ENCODE data around the gene TIAM2.
"Not testable (repeated sequence)": the region's sequence is repeated elsewhere in the genome, so short reads cannot be mapped to it uniquely, and the experiment has no call there.

TIAM2 gene

GRCh38 chr6:155064303-155064702, 69.2 kb downstream of the TIAM2 start:
- no peak for DNase-seq

- no peak for DNase-seq
These were observed 71.2 kb downstream of the TIAM2 start for GRCh38 chr6:155066361-155066760.

- DNase-seq: no peak
These were observed 72.0 kb downstream of the TIAM2 start for GRCh38 chr6:155066921-155067680.

GRCh38 chr6:155067956-155068615, 73.0 kb downstream of the TIAM2 start:
- DNase-seq: no peak

GRCh38 chr6:155069543-155069942, 74.4 kb downstream of the TIAM2 start:
- no peak for DNase-seq

- DNase-seq: no peak
These were observed 81.0 kb downstream of the TIAM2 start for GRCh38 chr6:155075930-155076695.

GRCh38 chr6:155077331-155077730, 82.2 kb downstream of the TIAM2 start:
- DNase-seq: no peak

- peak; percentile 47 for DNase-seq
These were observed 82.7 kb downstream of the TIAM2 start for GRCh38 chr6:155077784-155078183.

- peak; percentile 77 for DNase-seq
These were observed 83.2 kb downstream of the TIAM2 start for GRCh38 chr6:155078331-155078745.

GRCh38 chr6:155079985-155080452, 84.9 kb downstream of the TIAM2 start:
- DNase-seq: no peak

GRCh38 chr6:155080881-155081845, 86.0 kb downstream of the TIAM2 start:
- no peak for DNase-seq

GRCh38 chr6:155084431-155085123, 89.5 kb downstream of the TIAM2 start:
- no peak for DNase-seq

- DNase-seq: no peak
These were observed 90.6 kb downstream of the TIAM2 start for GRCh38 chr6:155085582-155086257.

GRCh38 chr6:155088856-155089255, 93.7 kb downstream of the TIAM2 start:
- DNase-seq: no peak

GRCh38 chr6:155089746-155090145, 94.6 kb downstream of the TIAM2 start:
- DNase-seq: peak; percentile 18

GRCh38 chr6:155090166-155090565, 95.1 kb downstream of the TIAM2 start:
- DNase-seq: peak; percentile 13

- DNase-seq: no peak
These were observed 96.6 kb downstream of the TIAM2 start for GRCh38 chr6:155091756-155092155.

GRCh38 chr6:155093430-155093829, 98.3 kb downstream of the TIAM2 start:
- DNase-seq: no peak

- DNase-seq: peak; percentile 55
These were observed 105.0 kb downstream of the TIAM2 start for GRCh38 chr6:155100087-155100486.

- no peak for DNase-seq
These were observed 105.5 kb downstream of the TIAM2 start for GRCh38 chr6:155100591-155100990.

- not testable (repeated sequence) for DNase-seq
These were observed 108.0 kb downstream of the TIAM2 start for GRCh38 chr6:155103083-155103645.
